ENCODE data around the gene COG5.

DNA sequence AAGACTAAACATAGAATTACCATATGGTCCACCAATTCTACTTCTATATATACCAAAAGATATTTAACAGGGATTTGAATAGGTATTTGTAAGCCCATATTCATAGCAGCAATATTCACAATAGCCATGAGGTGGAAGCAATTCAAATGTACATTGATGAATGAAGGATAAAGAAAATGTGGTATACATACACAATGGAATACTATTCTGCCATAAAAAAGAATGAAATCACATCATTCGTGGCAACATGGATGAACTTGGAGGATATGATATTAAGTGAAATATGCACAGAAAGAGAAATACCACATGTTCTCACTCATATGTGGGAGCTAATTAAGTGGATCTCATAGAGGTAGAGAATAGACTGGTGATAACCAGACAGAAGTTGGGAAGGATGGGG lies 128.0 kb downstream of the COG5 start:
- TF ChIP-seq POLR2A (IDR thresholded peaks at IDR 0.05) = no peak
- TF ChIP-seq, protein P1, sequence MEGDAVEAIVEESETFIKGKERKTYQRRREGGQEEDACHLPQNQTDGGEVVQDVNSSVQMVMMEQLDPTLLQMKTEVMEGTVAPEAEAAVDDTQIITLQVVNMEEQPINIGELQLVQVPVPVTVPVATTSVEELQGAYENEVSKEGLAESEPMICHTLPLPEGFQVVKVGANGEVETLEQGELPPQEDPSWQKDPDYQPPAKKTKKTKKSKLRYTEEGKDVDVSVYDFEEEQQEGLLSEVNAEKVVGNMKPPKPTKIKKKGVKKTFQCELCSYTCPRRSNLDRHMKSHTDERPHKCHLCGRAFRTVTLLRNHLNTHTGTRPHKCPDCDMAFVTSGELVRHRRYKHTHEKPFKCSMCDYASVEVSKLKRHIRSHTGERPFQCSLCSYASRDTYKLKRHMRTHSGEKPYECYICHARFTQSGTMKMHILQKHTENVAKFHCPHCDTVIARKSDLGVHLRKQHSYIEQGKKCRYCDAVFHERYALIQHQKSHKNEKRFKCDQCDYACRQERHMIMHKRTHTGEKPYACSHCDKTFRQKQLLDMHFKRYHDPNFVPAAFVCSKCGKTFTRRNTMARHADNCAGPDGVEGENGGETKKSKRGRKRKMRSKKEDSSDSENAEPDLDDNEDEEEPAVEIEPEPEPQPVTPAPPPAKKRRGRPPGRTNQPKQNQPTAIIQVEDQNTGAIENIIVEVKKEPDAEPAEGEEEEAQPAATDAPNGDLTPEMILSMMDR (IDR thresholded peaks at IDR 0.05) = no peak

Data from heart left ventricle (tissue), 13 donors.